ENCODE results near the gene UBAC1.

UBAC1 gene

GRCh38 chr9:135988493-135988892 is 27.3 kb upstream of the UBAC1 start:
- no peak for DNase-seq (ENCODE audit: low spot score)
- H3K4me3 Mint-ChIP-seq: no peak overlapping the region
- H3K27ac Mint-ChIP-seq: no peak overlapping the region
- H3K36me3 Mint-ChIP-seq (ENCODE audit: low read depth): no peaks in the 10 kb centered on the region
- H3K4me1 Mint-ChIP-seq (ENCODE audit: low read depth): no peaks in the 10 kb centered on the region
- peaks cover 3% of the 10 kb centered on the region for H3K27me3 Mint-ChIP-seq (ENCODE audit: low read depth)
- no peaks in the 10 kb centered on the region for H3K9me3 Mint-ChIP-seq

- Mint-ChIP-seq H3K36me3 (ENCODE audit: low read depth) (no peaks in the 10 kb centered on the region), H3K4me1 (ENCODE audit: low read depth) (no peaks in the 10 kb centered on the region), H3K4me3 (no peak overlapping the region), H3K27me3 (ENCODE audit: low read depth) (peaks cover 3% of the 10 kb centered on the region), H3K9me3 (no peaks in the 10 kb centered on the region), H3K27ac (no peak overlapping the region)
- no peak for DNase-seq (ENCODE audit: low spot score)
These were observed 26.7 kb upstream of the UBAC1 start for GRCh38 chr9:135987838-135988404.

- Mint-ChIP-seq H3K27me3 (ENCODE audit: low read depth) (peaks cover 3% of the 10 kb centered on the region), H3K27ac (no peak overlapping the region), H3K9me3 (no peaks in the 10 kb centered on the region), H3K4me1 (ENCODE audit: low read depth) (no peaks in the 10 kb centered on the region), H3K4me3 (no peak overlapping the region), H3K36me3 (ENCODE audit: low read depth) (no peaks in the 10 kb centered on the region)
- DNase-seq (ENCODE audit: low spot score): no peak
These were observed 25.4 kb upstream of the UBAC1 start for GRCh38 chr9:135986605-135987004.

- H3K4me3 Mint-ChIP-seq: no peak overlapping the region
- DNase-seq (ENCODE audit: low spot score): no peak
- peaks cover 3% of the 10 kb centered on the region for H3K27me3 Mint-ChIP-seq (ENCODE audit: low read depth)
- H3K4me1 Mint-ChIP-seq (ENCODE audit: low read depth): no peaks in the 10 kb centered on the region
- no peaks in the 10 kb centered on the region for H3K9me3 Mint-ChIP-seq
- H3K27ac Mint-ChIP-seq: no peak overlapping the region
- no peaks in the 10 kb centered on the region for H3K36me3 Mint-ChIP-seq (ENCODE audit: low read depth)
These were observed 24.7 kb upstream of the UBAC1 start for GRCh38 chr9:135985889-135986288.

- H3K36me3 Mint-ChIP-seq (ENCODE audit: low read depth): no peaks in the 10 kb centered on the region
- no peak for DNase-seq (ENCODE audit: low spot score)
- H3K27me3 Mint-ChIP-seq (ENCODE audit: low read depth): peaks cover 3% of the 10 kb centered on the region
- no peak overlapping the region for H3K4me3 Mint-ChIP-seq
- H3K9me3 Mint-ChIP-seq: no peaks in the 10 kb centered on the region
- H3K4me1 Mint-ChIP-seq (ENCODE audit: low read depth): no peaks in the 10 kb centered on the region
- no peak overlapping the region for H3K27ac Mint-ChIP-seq
These were observed 24.2 kb upstream of the UBAC1 start for GRCh38 chr9:135985459-135985774.

- H3K36me3 Mint-ChIP-seq (ENCODE audit: low read depth): no peaks in the 10 kb centered on the region
- H3K4me3 Mint-ChIP-seq: no peak overlapping the region
- no peaks in the 10 kb centered on the region for H3K9me3 Mint-ChIP-seq
- no peaks in the 10 kb centered on the region for H3K27me3 Mint-ChIP-seq (ENCODE audit: low read depth)
- H3K4me1 Mint-ChIP-seq (ENCODE audit: low read depth): no peaks in the 10 kb centered on the region
- no peak overlapping the region for H3K27ac Mint-ChIP-seq
- DNase-seq (ENCODE audit: low spot score): no peak
These were observed 23.0 kb upstream of the UBAC1 start for GRCh38 chr9:135984072-135984710.

GRCh38 chr9:135983208-135984071 is 22.3 kb upstream of the UBAC1 start:
- H3K4me1 Mint-ChIP-seq (ENCODE audit: low read depth): no peaks in the 10 kb centered on the region
- H3K9me3 Mint-ChIP-seq: no peaks in the 10 kb centered on the region
- H3K27ac Mint-ChIP-seq: no peak overlapping the region
- no peaks in the 10 kb centered on the region for H3K27me3 Mint-ChIP-seq (ENCODE audit: low read depth)
- no peaks in the 10 kb centered on the region for H3K36me3 Mint-ChIP-seq (ENCODE audit: low read depth)
- no peak overlapping the region for H3K4me3 Mint-ChIP-seq
- DNase-seq (ENCODE audit: low spot score): no peak

GRCh38 chr9:135982499-135983207 is 21.5 kb upstream of the UBAC1 start:
- H3K4me3 Mint-ChIP-seq: no peak overlapping the region
- no peaks in the 10 kb centered on the region for H3K9me3 Mint-ChIP-seq
- H3K36me3 Mint-ChIP-seq (ENCODE audit: low read depth): no peaks in the 10 kb centered on the region
- no peaks in the 10 kb centered on the region for H3K4me1 Mint-ChIP-seq (ENCODE audit: low read depth)
- no peak overlapping the region for H3K27ac Mint-ChIP-seq
- H3K27me3 Mint-ChIP-seq (ENCODE audit: low read depth): no peaks in the 10 kb centered on the region
- DNase-seq (ENCODE audit: low spot score): no peak

GRCh38 chr9:135980926-135981630 is 19.9 kb upstream of the UBAC1 start:
- H3K4me1 Mint-ChIP-seq (ENCODE audit: low read depth): no peaks in the 10 kb centered on the region
- H3K9me3 Mint-ChIP-seq: no peaks in the 10 kb centered on the region
- no peak overlapping the region for H3K4me3 Mint-ChIP-seq
- DNase-seq (ENCODE audit: low spot score): no peak
- no peaks in the 10 kb centered on the region for H3K36me3 Mint-ChIP-seq (ENCODE audit: low read depth)
- no peaks in the 10 kb centered on the region for H3K27me3 Mint-ChIP-seq (ENCODE audit: low read depth)
- H3K27ac Mint-ChIP-seq: no peak overlapping the region

- Mint-ChIP-seq H3K27ac (no peak overlapping the region), H3K27me3 (ENCODE audit: low read depth) (no peaks in the 10 kb centered on the region), H3K4me3 (no peak overlapping the region), H3K9me3 (no peaks in the 10 kb centered on the region), H3K36me3 (ENCODE audit: low read depth) (no peaks in the 10 kb centered on the region), H3K4me1 (ENCODE audit: low read depth) (no peaks in the 10 kb centered on the region)
- no peak for DNase-seq (ENCODE audit: low spot score)
These were observed 18.5 kb upstream of the UBAC1 start for GRCh38 chr9:135979547-135980166.

- Mint-ChIP-seq H3K4me1 (ENCODE audit: low read depth) (no peaks in the 10 kb centered on the region), H3K27ac (no peak overlapping the region), H3K36me3 (ENCODE audit: low read depth) (no peaks in the 10 kb centered on the region), H3K9me3 (no peaks in the 10 kb centered on the region), H3K4me3 (no peak overlapping the region), H3K27me3 (ENCODE audit: low read depth) (no peaks in the 10 kb centered on the region)
- no peak for DNase-seq (ENCODE audit: low spot score)
These were observed 17.7 kb upstream of the UBAC1 start for GRCh38 chr9:135978642-135979546.

- Mint-ChIP-seq H3K4me3 (no peak overlapping the region), H3K27ac (no peak overlapping the region), H3K27me3 (ENCODE audit: low read depth) (no peaks in the 10 kb centered on the region), H3K36me3 (ENCODE audit: low read depth) (no peaks in the 10 kb centered on the region), H3K4me1 (ENCODE audit: low read depth) (no peaks in the 10 kb centered on the region), H3K9me3 (no peaks in the 10 kb centered on the region)
- no peak for DNase-seq (ENCODE audit: low spot score)
These were observed 15.8 kb upstream of the UBAC1 start for GRCh38 chr9:135976944-135977343.
